Psoas muscle (tissue), 8 donors: Measurements from ENCODE around the gene SLC5A5. TPM values are rescaled to one million over a fixed set of nuclear protein-coding genes. Genes with fewer than 3 reads are reported as not detected.

Experiments used
- ATAC-seq, 4 donors: fragments of 200-7000 bp; cut with Tn5 transposase; one replicate each; pipeline ENCODE4 v1.9.1; 2020; ENCODE audit warnings: moderate library complexity in 3 of 4, mild to moderate bottlenecking in 2 of 4
- DNase-seq, 2 donors: peaks; one replicate each; pipeline ENCODE4 v3.0.0-alpha.2; 2020
- H3K27ac ChIP-seq: fragments of 200-600 bp; one replicate; pipeline ENCODE4 v1.8.0; 2022
- H3K27me3 ChIP-seq, 3 donors: fragments of 200-600 bp in 1 of 3; one replicate each; pipeline versions ENCODE4 v1.6.1 to v1.8.0; 2013 to 2022; ENCODE audit warnings: low read length in 2 of 3, mild to moderate bottlenecking in 2 of 3, moderate library complexity in 1 of 3; ENCODE audit not compliant: insufficient read depth in 3 of 3
- H3K36me3 ChIP-seq, 2 donors: fragments of 200-600 bp in 1 of 2; one replicate each; pipeline versions ENCODE4 v1.6.1 to v1.8.0; 2013 to 2022; ENCODE audit warnings: low read depth in 1 of 2, mild to moderate bottlenecking in 1 of 2, moderate library complexity in 1 of 2; ENCODE audit not compliant: insufficient read depth in 1 of 2
- H3K4me1 ChIP-seq: fragments of 200-600 bp; one replicate; pipeline ENCODE4 v1.8.0; 2022
- H3K4me3 ChIP-seq: fragments of 200-600 bp; one replicate; pipeline ENCODE4 v1.8.0; 2022; ENCODE audit warnings: mild to moderate bottlenecking
- H3K9me3 ChIP-seq: fragments of 200-600 bp; one replicate; pipeline ENCODE4 v1.8.0; 2022
- WGBS, 3 donors: extraction: QIAGEN DNeasy Blood & Tissue Kit; methylation state at CpG; one replicate each; pipeline versions ENCODE4 v1.1.6 to v1.1.7; 2013; 5-methylcytosine and 5-hydroxymethylcytosine counted together
- intact Hi-C, 2 donors: fragments of 100-400 bp; cut with DNase I; formaldehyde crosslinking; loops; one replicate each; pipeline versions ENCODE4 v1.11.0 to v1.14.2; 2022
- polyA plus RNA-seq, 3 donors: library from polyadenylated mRNA; stranded (reverse); fragments of 200-250 nt; gene quantifications; one replicate each; pipeline ENCODE4 v1.2.3, GENCODE V29; 2013
- total RNA-seq, 4 donors: library from RNA; stranded (reverse); fragmentation: NEBNext Ultra II Directional in 2 of 4; extraction: Animal tissue kit (Norgen Biotek cat#: 25700) in 2 of 4; gene quantifications; one replicate each; pipeline versions ENCODE4 v1.2.1 to v1.2.4, GENCODE V29; 2021 to 2023
- TF ChIP-seq, protein P1 (sequence below): fragments of 200-600 bp; IDR thresholded peaks from one replicate; pipeline ENCODE4 v1.8.0; 2022; ENCODE audit warnings: antibody characterized with exemption
- donor health status: healthy with polysubstance abuse.
- donor health status: DM: no; HTN: no; CAD: no; lungs with moderate emphysema.
- donor health status: Bipolar disorder and iron deficiency.
- donor health status: healthy.
- donor health status: DM: yes; HTN: yes; CAD: no.
- donor health status: DM: no; HTN: no; CAD: no.
- donor health status: DM: no; HTN: no; CAD: no.
- donor health status: DM: yes; HTN: yes; CAD: no.

The SLC5A5 gene
- total and polyA plus RNA-seq, 7 donors, result not detected

DNA sequence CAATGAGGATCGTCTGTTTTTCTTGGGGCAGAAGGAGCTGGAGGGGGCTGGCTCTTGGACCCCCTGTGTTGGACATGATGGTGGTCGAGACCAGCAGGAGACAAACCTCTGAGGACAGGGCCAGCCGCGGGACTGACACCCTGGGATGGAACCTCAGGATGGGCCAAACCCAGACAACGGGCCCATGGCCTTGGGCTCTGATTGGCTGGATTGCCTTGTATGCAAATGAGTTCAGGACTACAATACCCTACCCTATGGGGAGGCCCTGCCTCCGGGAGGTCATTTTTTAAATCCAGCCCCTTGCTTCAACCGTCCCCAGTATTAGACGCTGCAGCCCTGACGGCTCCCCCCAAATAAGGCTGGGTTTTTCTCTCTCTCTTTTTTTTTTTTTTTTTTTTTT, 22.0 kb downstream of the SLC5A5 start:
- H3K36me3 ChIP-seq, result no peaks in the 10 kb centered on the region
- H3K27me3 ChIP-seq, result peaks cover 0 to 42% (median 8%) of the 10 kb centered on the region in 3 donors
- H3K4me3 ChIP-seq, result no peak overlapping the region
- H3K27ac ChIP-seq, result no peak overlapping the region
- ATAC-seq, result no peak
- intact Hi-C loops, result no loop called here
- 66 to 76% (median 70%) methylated on average over 9 of the region's 9 CpGs for WGBS, 3 donors
- DNase-seq, result no peak
- no peaks in the 10 kb centered on the region for H3K4me1 ChIP-seq
- TF ChIP-seq, protein P1, sequence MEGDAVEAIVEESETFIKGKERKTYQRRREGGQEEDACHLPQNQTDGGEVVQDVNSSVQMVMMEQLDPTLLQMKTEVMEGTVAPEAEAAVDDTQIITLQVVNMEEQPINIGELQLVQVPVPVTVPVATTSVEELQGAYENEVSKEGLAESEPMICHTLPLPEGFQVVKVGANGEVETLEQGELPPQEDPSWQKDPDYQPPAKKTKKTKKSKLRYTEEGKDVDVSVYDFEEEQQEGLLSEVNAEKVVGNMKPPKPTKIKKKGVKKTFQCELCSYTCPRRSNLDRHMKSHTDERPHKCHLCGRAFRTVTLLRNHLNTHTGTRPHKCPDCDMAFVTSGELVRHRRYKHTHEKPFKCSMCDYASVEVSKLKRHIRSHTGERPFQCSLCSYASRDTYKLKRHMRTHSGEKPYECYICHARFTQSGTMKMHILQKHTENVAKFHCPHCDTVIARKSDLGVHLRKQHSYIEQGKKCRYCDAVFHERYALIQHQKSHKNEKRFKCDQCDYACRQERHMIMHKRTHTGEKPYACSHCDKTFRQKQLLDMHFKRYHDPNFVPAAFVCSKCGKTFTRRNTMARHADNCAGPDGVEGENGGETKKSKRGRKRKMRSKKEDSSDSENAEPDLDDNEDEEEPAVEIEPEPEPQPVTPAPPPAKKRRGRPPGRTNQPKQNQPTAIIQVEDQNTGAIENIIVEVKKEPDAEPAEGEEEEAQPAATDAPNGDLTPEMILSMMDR, result no peak
- H3K9me3 ChIP-seq, result no peaks in the 10 kb centered on the region

DNA sequence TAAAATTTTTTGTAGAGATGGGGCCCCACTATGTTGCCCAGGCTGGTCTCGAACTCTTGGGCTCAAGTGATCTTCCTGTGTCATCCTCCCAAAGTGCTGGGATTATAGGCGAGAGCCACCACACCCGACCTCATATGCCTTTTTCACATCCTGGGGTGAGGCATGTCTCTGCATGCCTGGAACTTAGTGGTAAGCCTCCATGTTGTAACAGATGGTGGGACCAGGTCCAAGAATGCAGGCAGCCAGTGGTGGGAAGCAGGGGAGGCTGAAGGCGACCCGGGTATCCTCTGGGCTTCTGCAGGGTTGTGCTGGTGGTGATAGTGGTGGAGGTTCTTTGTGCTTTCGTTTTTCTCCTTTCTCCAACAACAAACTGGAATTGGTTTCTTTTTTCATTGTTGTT, 31.0 kb downstream of the SLC5A5 start:
- H3K9me3 ChIP-seq, result no peaks in the 10 kb centered on the region
- DNase-seq (no peak), ATAC-seq (no peak)
- peaks cover 0 to 20% (median 0%) of the 10 kb centered on the region in 3 donors for H3K27me3 ChIP-seq
- intact Hi-C loops, result no loop called here
- 24 to 40% (median 28%) methylated on average over 6 of the region's 6 CpGs for WGBS, 3 donors
- H3K4me3 ChIP-seq, result no peak overlapping the region
- no peaks in the 10 kb centered on the region for H3K36me3 ChIP-seq
- TF ChIP-seq, protein P1, result no peak
- no peak overlapping the region for H3K27ac ChIP-seq
- no peaks in the 10 kb centered on the region for H3K4me1 ChIP-seq

DNA sequence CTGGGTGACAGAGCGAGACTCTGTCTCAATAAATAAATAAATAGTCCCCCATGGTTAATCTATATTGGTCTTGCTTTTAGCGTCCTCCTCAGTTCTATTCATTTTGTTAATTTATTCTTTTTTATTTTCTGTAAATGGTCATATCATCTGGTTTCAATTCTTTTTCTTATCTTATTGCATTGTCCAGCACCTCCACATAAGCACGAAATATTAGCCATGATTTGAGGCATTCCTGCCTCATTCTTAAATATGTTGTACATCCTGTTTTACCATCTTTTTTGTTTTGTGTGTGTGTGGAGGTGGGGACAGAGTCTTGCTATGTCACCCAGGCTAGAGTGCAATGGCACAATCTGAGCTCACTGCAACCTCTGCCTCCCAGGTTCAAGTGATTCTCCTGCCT, 36.5 kb downstream of the SLC5A5 start:
- Histone ChIP-seq H3K27ac (no peak overlapping the region), H3K9me3 (peaks cover 13% of the 10 kb centered on the region), H3K4me3 (no peak overlapping the region), H3K36me3 (no peaks in the 10 kb centered on the region), H3K4me1 (no peaks in the 10 kb centered on the region), H3K27me3 (peaks cover 0 to 6% (median 0%) of the 10 kb centered on the region in 3 donors)
- intact Hi-C loops, result no loop called here
- DNase-seq, result no peak
- 86 to 92% (median 88%) methylated on average over 3 of the region's 3 CpGs for WGBS, 3 donors
- TF ChIP-seq, protein P1, result no peak
- no peak for ATAC-seq

DNA sequence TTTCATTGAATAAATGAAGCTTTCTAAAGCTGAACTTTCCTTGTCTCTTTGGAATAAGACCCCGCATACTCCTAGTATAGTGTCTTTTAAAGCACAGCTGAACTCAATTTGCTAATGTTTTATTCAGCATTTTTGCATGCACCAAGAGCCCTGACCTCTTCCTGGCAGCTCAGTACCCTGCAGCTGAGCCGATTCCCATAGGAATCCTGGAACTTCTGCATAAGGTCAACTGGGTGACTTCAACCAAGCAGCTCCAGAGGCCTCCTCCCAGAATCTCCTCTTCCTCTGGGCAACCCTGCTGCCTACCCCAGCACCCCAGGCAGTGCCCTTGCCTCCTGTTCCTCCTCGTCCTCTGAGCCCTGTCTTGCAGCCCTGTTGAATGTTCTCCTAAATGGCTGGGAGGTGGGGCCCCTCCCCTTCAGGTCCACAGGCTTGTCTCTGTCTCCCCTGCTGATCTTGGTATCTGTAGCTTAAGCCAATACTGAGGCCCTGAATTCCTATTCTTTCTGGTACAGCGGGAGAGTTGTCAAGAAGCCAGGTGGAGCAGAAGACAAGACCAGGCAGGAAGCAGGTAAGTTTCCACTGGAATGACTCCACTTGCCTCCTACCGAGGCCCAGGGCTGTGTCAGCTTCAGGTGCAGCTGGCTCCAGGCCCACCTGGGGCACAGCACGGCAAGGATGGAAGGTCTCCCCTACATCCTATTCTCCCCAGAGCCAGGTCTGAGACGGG, 37.4 kb downstream of the SLC5A5 start:
- H3K36me3 ChIP-seq, result no peaks in the 10 kb centered on the region
- TF ChIP-seq, protein P1, result no peak
- no peak for DNase-seq
- WGBS, 3 donors, result 42 to 56% (median 52%) methylated on average over 7 of the region's 7 CpGs
- no peak overlapping the region for H3K27ac ChIP-seq
- H3K4me3 ChIP-seq, result no peak overlapping the region
- H3K4me1 ChIP-seq, result no peaks in the 10 kb centered on the region
- H3K9me3 ChIP-seq, result peaks cover 14% of the 10 kb centered on the region
- no peak for ATAC-seq
- peaks cover 0 to 7% (median 0%) of the 10 kb centered on the region in 3 donors for H3K27me3 ChIP-seq
- intact Hi-C loops, result no loop called here
